GM11168 (cell line): ENCODE results near the gene RNF220.

Experiments used
- in situ Hi-C: fragments of 300-500 bp; cut with MboI; formaldehyde crosslinking; loops from one replicate; pipeline ENCODE4 v1.12.0; 2022; ENCODE audit warnings: low sequenced_read_pairs; ENCODE audit not compliant: unreplicated experiment

RNF220 gene

GRCh38 chr1:44624268-44624901 lies 219.3 kb downstream of the RNF220 start:
- in situ Hi-C loops: no loop called here

- in situ Hi-C loops: no loop called here
Observed at GRCh38 chr1:44625348-44625747, 220.3 kb downstream of the RNF220 start.

- in situ Hi-C loops: no loop called here
Observed at GRCh38 chr1:44628962-44629756, 224.1 kb downstream of the RNF220 start.

- in situ Hi-C loops: no loop called here
Observed at GRCh38 chr1:44630116-44630515, 225.1 kb downstream of the RNF220 start.

- in situ Hi-C loops: no loop called here
Observed at GRCh38 chr1:44631333-44631646, 226.2 kb downstream of the RNF220 start.

- in situ Hi-C loops: no loop called here
Observed at GRCh38 chr1:44631647-44632539, 226.8 kb downstream of the RNF220 start.

GRCh38 chr1:44632598-44632997 lies 227.5 kb downstream of the RNF220 start:
- in situ Hi-C loops: no loop called here

- in situ Hi-C loops: no loop called here
Observed at GRCh38 chr1:44634606-44635189, 229.6 kb downstream of the RNF220 start.

- in situ Hi-C loops: no loop called here
Observed at GRCh38 chr1:44635439-44635838, 230.4 kb downstream of the RNF220 start.

- in situ Hi-C loops: no loop called here
Observed at GRCh38 chr1:44636083-44636687, 231.1 kb downstream of the RNF220 start.

- in situ Hi-C loops: no loop called here
Observed at GRCh38 chr1:44636688-44637598, 231.9 kb downstream of the RNF220 start.

GRCh38 chr1:44637702-44638411 lies 232.8 kb downstream of the RNF220 start:
- in situ Hi-C loops: no loop called here

GRCh38 chr1:44640200-44640853 lies 235.3 kb downstream of the RNF220 start:
- in situ Hi-C loops: no loop called here

GRCh38 chr1:44641126-44642102 lies 236.4 kb downstream of the RNF220 start:
- in situ Hi-C loops: no loop called here

GRCh38 chr1:44642255-44642654 lies 237.2 kb downstream of the RNF220 start:
- in situ Hi-C loops: no loop called here

- in situ Hi-C loops: no loop called here
Observed at GRCh38 chr1:44642925-44643324, 237.9 kb downstream of the RNF220 start.

- in situ Hi-C loops: no loop called here
Observed at GRCh38 chr1:44643721-44644334, 238.8 kb downstream of the RNF220 start.
